Left ventricle myocardium inferior (tissue), 1 donor: ENCODE measurements around the gene TCTN1. TPM values are rescaled to one million over a fixed set of nuclear protein-coding genes. Genes with fewer than 3 reads are reported as not detected.

Source experiments
- DNase-seq: peaks from one replicate; pipeline ENCODE4 v3.0.0-alpha.2; 2020
- H3K27ac ChIP-seq: fragments of 200-600 bp; replicated peaks from 2 replicates; pipeline ENCODE4 v1.8.0; 2021
- H3K27me3 ChIP-seq: fragments of 200-600 bp; 2 replicates; pipeline ENCODE4 v1.8.0; 2021; ENCODE audit warnings: low read depth
- H3K36me3 ChIP-seq: fragments of 200-600 bp; 2 replicates; pipeline ENCODE4 v1.8.0; 2021
- H3K4me1 ChIP-seq: fragments of 200-600 bp; 2 replicates; pipeline ENCODE4 v1.8.0; 2021
- H3K4me3 ChIP-seq: fragments of 200-600 bp; 2 replicates; pipeline ENCODE4 v1.8.0; 2021; ENCODE audit warnings: mild to moderate bottlenecking, moderate library complexity
- H3K9me3 ChIP-seq: fragments of 200-600 bp; replicated peaks from 2 replicates; pipeline ENCODE4 v1.8.0; 2021
- intact Hi-C: fragments of 100-400 bp; cut with micrococcal nuclease; formaldehyde crosslinking; loops from one replicate; pipeline ENCODE4 v1.11.0; 2022
- total RNA-seq: library from RNA; stranded (reverse); fragmentation: NEBNext Ultra II Directional; extraction: Animal tissue kit (Norgen Biotek cat#: 25700); gene quantifications from one replicate; pipeline ENCODE4 v1.2.1, GENCODE V29; 2021
- TF ChIP-seq, protein P1 (sequence below): fragments of 200-600 bp; IDR thresholded peaks from 2 replicates; pipeline ENCODE4 v1.8.0; 2021; ENCODE audit warnings: antibody characterized with exemption, mild to moderate bottlenecking, borderline replicate concordance
- donor health status: DM: no; HTN: yes; CAD: no; lungs with severe emphysema.

The TCTN1 gene
- total RNA-seq, 1 donor from 2014 or later, result 21.6 TPM

GRCh38 chr12:110658878-110659277 is 44.9 kb downstream of the TCTN1 start:
- Histone ChIP-seq H3K4me3 (no peak overlapping the region), H3K27ac (no peak overlapping the region), H3K36me3 (peaks cover 24% of the 10 kb centered on the region), H3K9me3 (peaks cover 1% of the 10 kb centered on the region), H3K27me3 (no peaks in the 10 kb centered on the region), H3K4me1 (peaks cover 13% of the 10 kb centered on the region)
- no peak for DNase-seq
- intact Hi-C loops, result no loop called here
- TF ChIP-seq, protein P1, sequence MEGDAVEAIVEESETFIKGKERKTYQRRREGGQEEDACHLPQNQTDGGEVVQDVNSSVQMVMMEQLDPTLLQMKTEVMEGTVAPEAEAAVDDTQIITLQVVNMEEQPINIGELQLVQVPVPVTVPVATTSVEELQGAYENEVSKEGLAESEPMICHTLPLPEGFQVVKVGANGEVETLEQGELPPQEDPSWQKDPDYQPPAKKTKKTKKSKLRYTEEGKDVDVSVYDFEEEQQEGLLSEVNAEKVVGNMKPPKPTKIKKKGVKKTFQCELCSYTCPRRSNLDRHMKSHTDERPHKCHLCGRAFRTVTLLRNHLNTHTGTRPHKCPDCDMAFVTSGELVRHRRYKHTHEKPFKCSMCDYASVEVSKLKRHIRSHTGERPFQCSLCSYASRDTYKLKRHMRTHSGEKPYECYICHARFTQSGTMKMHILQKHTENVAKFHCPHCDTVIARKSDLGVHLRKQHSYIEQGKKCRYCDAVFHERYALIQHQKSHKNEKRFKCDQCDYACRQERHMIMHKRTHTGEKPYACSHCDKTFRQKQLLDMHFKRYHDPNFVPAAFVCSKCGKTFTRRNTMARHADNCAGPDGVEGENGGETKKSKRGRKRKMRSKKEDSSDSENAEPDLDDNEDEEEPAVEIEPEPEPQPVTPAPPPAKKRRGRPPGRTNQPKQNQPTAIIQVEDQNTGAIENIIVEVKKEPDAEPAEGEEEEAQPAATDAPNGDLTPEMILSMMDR, result no peak

- DNase-seq, result peak; percentile 28
- H3K4me1 ChIP-seq, result peaks cover 13% of the 10 kb centered on the region
- H3K27me3 ChIP-seq, result no peaks in the 10 kb centered on the region
- peaks cover 37% of the 10 kb centered on the region for H3K36me3 ChIP-seq
- intact Hi-C loops, result no loop called here
- peak overlapping the region; percentile 6 for H3K4me3 ChIP-seq
- peaks cover 27% of the 10 kb centered on the region for H3K9me3 ChIP-seq
- no peak overlapping the region for H3K27ac ChIP-seq
- TF ChIP-seq, protein P1, result no peak
Measured at GRCh38 chr12:110661337-110661972, 47.5 kb downstream of the TCTN1 start.

- H3K9me3 ChIP-seq, result peaks cover 33% of the 10 kb centered on the region
- no peak for DNase-seq
- no peak overlapping the region for H3K4me3 ChIP-seq
- TF ChIP-seq, protein P1, result no peak
- no peaks in the 10 kb centered on the region for H3K27me3 ChIP-seq
- no peak overlapping the region for H3K27ac ChIP-seq
- H3K4me1 ChIP-seq, result peaks cover 8% of the 10 kb centered on the region
- intact Hi-C loops, result no loop called here
- peaks cover 42% of the 10 kb centered on the region for H3K36me3 ChIP-seq
Measured at GRCh38 chr12:110666892-110667291, 53.0 kb downstream of the TCTN1 start.

GRCh38 chr12:110667671-110668070 is 53.7 kb downstream of the TCTN1 start:
- intact Hi-C loops, result no loop called here
- no peak overlapping the region for H3K4me3 ChIP-seq
- H3K9me3 ChIP-seq, result peaks cover 33% of the 10 kb centered on the region
- no peak overlapping the region for H3K27ac ChIP-seq
- TF ChIP-seq, protein P1, result no peak
- peaks cover 2% of the 10 kb centered on the region for H3K4me1 ChIP-seq
- no peaks in the 10 kb centered on the region for H3K27me3 ChIP-seq
- peaks cover 42% of the 10 kb centered on the region for H3K36me3 ChIP-seq
- no peak for DNase-seq

GRCh38 chr12:110668480-110669192 is 54.7 kb downstream of the TCTN1 start:
- Histone ChIP-seq H3K36me3 (peaks cover 42% of the 10 kb centered on the region), H3K9me3 (peaks cover 33% of the 10 kb centered on the region), H3K4me1 (peaks cover 2% of the 10 kb centered on the region), H3K27me3 (no peaks in the 10 kb centered on the region), H3K27ac (no peak overlapping the region), H3K4me3 (no peak overlapping the region)
- TF ChIP-seq, protein P1, result no peak
- intact Hi-C loops, result no loop called here
- no peak for DNase-seq
